HG03280 (cell line): ENCODE measurements around the gene STPG2.
"Not testable (repeated sequence)": the region's sequence is repeated elsewhere in the genome, so short reads cannot be mapped to it uniquely, and the experiment has no call there.

Experiments used
- ATAC-seq: cut with Tn5 transposase; IDR thresholded peaks from one replicate; pipeline ENCODE4 v1.9.1; 2021; ENCODE audit warnings: mild to moderate bottlenecking, moderate library complexity; ENCODE audit not compliant: unreplicated experiment

STPG2 gene

DNA sequence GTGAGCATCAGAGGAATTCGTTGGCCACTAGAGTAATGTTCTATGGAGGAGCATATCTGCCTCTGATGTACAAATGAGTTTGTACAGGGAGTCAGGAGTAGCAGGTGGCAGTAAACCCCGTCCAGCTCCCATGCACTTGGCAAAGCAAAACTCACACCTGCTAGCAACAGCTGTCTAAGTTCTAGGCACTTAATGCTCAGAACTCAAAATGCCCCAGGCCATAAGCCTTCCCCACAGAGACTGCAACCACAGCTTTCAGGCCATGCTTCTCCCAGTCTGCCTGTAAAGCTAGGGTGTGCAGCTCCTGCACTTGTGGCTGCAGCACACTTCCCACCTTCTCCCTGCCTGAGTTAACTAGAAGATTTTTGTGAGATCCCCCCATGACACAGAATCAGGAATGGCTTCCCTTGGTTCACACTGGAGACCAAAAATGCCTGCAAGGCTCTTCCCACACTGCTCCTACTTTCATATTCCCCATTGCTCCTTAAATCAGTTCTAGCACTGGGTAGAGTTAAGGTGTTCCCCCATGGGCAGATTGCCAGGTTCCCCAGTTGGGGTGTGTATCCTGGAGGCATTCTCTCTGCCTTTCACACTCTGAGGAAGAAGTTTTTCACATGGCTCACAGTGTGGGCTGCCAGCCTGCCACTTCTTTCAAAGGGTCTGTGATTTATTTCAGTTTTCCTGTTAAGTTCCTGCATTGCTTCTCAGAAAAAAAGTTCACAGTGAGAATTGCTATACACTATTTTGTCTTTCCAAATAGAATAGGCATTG lies 189.9 kb downstream of the STPG2 start:
- no peak for ATAC-seq

DNA sequence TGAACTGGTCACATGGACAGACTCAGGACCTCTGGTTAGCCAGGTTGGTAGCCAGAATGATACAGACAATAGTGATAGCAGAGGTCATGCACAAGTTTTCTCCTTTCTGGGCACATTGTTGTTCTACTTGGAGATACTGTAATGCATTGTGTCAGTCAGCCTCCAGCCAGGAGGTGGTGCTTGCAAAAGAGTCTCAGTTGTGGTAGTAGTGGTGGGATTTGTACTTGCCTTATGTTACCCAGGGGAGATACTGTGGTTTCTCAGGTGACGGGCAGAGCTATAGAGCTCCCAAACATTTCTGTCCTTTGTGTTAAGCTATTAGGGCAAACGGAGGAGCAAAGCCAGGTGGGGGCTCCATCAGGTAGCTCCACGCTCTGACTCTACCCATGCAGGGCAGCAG lies 190.5 kb downstream of the STPG2 start:
- no peak for ATAC-seq

DNA sequence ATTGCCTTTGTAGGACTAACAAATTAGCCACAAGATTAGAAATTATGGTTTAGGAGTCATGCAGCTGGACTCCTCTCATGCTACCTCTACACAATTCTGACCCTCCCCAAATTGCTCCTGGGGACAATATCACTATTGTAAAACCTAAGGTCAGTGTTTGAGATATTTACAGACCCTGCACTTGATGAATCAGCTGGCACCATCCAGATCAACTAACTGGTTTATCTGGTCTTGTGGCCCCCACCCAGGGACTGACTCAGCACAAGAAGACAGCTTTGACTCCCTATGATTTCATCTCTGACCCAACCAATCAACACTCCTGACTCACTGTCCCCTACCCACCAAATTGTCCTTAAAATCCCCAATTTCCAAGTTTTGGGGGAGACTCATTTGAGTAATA lies 192.4 kb downstream of the STPG2 start:
- ATAC-seq: no peak

DNA sequence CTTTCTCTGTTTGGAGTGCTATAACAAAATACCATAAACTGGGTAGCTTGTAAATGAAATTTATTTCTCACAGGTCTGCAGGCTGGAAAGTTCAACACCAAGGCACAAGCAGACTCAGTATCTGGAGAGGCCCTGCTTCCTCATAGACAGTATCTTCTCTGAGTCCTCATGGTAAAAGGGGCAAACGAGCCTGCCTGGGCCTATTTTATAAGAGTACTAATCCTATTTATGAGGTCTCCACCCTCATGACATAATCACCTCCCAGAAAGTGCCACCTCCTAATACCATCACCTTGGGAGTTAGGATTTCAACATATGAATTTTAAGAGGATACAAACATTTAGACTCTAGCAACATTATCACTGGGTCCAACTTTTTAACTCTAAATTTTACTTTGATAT lies 200.3 kb downstream of the STPG2 start:
- no peak for ATAC-seq

DNA sequence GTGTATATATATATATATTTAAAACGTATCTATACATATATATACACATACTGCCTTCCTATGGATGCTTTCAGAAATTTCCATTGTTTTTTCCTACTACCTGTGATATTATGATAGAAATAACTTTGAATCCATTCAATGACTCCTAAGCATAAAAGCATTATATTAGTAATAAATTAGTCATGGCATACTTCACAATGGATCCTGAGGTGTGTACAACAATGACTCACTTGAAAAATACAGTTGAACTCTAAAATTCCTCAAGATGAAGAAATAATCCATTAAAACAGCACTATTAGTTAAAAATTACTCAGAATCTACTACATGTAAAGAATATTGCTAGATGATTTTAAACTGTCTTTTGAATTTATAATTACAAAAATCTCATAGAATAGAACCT lies 201.1 kb downstream of the STPG2 start:
- ATAC-seq: no peak

DNA sequence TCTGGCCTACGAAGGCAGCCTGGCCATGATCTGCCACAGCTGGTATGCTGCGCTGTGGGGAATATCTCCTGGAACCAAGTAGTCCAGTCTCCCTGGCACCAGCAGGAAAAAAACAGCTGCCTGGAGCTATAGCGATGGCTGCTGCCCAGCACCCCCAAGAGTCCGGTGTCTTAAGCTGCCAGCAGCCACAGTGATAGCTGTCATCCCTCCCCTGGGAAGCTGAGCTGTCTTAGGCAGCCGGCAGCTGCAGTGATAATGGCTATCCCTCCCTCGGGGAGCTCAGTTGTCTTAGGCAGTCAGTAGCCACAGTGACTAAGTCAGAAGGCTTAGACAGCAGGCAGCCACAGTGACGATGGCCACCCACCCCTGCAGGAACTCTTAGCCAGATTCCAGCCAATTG lies 205.1 kb downstream of the STPG2 start:
- ATAC-seq: no peak

DNA sequence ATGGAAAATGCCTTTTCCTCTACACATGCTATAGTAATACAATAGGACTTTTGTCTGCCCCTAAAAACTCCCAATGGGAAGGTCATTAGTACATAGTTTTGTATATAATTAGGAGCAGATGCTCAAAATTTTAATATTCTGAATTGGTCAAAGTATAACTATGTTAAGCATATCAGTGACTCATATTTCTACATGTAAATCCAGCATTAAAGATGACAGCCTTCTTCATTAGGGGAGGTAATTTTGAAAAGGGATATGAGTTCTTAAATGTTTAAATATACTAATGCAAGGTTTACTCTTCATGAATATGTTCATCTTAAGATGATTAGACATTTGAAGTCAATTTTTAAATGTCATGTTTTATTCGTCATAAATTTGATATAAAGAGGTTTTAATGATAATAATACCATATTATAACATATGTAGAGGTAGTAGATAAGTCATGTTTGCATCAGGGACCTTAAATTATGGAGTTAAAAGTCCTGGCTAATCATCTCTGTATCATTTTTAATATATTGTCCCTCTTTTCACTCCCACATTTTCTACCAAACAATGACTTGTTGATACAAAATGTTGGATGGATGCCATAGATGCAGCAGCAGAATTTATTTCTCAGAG lies 218.8 kb downstream of the STPG2 start:
- ATAC-seq: no peak

DNA sequence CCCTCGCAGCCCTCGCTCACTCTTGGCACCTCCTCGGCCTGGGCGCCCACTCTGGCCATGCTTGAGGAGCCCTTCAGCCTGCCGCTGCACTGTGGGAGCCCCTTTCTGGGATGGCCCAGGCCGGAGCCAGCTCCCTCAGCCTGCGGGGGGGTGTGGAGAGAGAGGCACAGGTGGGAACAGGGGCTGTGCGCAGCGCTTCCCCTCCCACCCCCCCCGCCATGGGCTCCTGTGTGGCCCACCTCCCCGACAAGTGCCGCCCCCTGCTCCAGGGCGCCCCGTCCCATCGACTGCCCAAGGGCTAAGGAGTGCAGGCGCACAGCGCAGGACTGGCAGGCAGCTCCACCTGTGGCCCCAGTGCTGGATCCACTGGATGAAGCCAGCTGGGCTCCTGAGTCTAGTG lies 220.2 kb downstream of the STPG2 start:
- no peak for ATAC-seq

DNA sequence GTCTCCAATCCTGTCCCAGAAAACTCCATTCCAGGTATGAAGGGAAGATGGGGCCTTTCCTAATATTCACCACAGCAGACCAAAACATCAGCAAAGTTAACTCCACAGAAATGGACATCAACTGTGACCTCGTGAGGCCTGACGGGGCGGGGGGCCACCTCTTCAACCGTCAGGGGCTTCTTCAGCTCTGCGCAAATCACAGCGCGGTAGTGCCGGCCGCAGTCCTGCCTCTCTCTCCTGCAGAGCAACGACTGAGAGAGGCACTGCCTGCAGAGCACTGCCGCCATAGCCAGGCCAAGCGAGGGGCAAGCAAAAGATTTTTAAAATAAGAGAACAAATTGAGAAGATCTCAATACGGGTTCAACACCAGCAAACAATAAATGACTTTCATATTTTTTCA lies 226.2 kb downstream of the STPG2 start:
- no peak for ATAC-seq

DNA sequence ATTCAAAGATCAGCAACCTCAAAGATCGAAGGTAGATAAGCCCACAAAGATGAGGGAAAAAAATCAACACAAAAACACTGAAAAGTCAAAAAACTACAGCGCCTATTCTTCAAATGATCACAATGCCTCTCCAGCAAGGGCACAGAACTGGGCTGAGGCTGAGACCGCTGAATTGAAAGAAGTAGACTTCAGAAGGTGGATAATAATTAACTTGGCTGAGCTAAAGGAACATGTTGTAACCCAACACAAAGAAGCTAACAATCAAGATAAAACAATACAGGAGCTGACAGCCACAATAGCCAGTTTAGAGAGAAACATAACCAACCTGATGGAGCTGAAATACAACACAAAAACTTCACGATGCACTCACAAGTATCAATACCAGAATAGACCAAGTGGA lies 231.1 kb downstream of the STPG2 start:
- no peak for ATAC-seq

DNA sequence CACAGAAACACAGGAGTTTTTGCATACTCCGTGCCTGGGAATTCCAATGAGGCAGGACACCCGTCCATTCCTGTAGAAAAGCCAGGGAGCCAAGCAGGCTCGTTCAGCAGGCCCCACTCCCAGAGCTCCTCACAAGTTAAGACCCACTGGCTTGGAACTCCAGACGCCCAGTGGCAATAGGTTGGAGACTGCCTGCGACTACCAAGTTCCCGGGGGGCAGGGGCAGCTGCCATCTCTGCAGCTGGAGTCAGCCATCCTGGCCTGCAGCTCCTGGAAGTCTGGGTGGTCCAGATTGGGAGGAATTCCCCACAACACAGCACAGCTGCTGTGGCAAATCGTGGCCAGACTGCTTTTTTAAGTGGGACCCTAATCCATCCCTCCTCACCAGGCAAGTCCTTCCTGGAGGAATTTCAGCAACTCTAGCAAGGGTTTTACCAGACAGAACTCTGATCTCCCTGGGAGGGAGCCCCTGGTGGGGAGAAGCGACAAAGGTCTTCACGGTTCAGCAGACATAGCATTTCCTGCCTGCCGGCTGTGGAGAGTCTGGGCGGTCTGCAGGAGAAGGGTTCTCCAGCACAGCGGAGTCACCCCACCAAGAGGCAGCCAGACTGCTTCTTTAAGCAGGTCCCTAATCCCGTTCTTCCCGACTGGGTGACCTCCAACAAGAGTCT lies 231.9 kb downstream of the STPG2 start:
- ATAC-seq: no peak

DNA sequence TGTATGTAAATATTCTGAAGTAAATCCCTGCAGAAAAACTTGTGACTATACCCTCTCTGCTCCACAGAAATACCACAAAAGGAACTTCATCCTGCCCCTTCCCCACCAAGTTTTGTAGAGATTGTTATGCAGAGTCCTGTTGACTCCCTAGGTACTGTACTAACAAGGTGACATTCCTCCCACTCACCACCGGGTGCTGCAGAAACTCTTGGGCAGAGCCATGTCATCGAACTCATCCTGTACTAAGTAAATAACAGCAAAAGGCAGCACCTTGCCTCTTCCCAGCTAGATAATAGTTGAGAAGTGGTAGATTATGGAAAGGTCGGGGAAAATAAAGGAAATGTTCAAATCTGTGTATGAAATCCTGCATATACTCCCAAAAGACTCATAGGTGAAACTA lies 233.3 kb downstream of the STPG2 start:
- ATAC-seq: peak; percentile 69

DNA sequence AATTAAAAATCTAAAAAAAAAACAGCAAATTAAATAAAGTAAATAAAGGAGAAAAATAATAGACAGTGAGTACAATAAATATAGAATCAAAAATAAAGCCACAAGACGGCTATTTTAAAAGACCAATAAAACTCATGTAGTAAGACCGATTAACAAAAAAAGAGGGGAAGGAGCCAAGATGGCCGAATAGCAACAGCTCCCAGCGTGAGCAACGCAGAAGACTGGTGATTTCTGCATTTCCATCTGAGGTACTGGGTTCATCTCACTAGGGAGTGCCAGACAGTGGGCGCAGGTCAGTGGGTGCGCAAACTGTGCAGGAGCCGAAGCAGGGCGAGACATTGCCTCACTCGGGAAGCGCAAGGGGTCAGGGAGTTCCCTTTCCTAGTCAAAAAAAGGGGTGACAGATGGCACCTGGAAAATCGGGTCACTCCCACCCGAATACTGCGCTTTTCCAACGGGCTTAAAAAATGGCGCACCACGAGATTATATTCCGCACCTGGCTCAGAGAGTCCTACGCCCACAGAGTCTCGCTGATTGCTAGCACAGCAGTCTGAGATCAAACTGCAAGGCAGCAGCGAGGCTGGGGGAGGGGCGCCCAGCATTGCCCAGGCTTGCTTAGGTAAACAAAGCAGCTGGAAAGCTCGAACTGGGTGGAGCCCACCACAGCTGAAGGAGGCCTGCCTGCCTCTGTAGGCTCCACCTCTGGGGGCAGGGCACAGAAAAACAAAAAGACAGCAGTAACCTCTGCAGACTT lies 239.7 kb downstream of the STPG2 start:
- not testable (repeated sequence) for ATAC-seq

DNA sequence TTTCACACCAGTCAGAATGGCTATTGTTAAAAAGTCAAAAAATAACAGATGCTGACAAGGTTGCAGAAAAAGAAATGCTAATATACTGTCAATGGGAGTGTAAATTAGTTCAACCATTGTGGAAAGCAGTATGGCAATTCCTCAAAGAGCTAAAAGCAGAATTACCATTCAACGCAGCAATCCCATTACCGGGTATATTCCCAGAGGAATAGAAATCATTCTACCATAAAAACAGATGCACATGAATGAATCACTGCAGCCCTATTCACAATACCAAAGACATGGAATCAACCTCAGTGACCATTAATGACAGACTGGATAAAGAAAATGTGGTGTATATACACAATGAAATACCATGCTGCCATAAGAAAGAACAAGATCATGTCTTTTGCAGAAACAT lies 243.0 kb downstream of the STPG2 start:
- no peak for ATAC-seq

DNA sequence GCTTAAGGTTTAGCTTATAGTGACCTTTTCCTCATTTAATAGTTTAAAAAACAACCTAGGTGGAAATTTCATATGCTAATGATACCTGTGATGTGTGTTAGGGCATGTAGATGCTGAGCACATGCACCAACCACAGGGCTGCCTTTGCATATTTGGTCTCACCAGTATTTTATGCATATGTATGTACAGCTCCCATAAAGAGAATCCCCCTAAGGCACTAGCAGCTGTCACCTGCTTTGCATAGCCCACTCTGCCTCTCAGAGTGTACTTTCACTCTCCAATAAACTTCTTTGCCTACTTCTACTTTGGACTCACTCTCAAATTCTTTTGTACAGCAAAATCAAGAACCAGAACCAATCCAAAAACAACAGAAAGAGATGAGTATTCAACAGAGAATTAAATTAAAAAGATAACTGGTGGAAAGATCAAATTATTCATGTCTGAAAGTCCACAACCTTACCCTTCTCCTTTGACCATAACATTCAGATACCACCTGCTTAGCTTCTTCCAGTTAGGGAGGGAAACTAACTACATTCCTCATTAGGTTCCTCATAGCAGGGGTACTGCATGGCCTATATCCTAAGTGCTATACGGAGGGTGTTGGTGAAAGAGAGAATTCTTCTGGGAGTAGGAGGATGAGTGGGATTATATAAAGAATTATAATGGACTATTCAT lies 250.5 kb downstream of the STPG2 start:
- no peak for ATAC-seq

DNA sequence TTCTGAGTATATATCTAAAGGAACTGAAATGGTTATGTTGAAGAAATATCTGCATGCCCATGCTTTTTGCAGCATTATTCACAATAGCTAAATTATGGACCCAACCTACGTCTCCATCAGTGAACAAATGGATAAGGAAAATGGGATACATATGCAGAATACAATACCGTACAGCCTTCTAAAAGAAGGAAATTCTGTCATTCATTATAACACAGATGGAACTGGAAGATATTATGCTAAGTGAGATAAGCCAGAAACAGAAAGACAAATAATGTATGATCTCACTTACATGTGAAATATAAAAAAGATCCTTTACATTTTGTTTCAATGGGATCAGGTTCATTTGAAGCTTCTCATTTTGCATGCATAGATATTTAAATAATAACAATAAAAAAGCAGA lies 263.3 kb downstream of the STPG2 start:
- no peak for ATAC-seq

DNA sequence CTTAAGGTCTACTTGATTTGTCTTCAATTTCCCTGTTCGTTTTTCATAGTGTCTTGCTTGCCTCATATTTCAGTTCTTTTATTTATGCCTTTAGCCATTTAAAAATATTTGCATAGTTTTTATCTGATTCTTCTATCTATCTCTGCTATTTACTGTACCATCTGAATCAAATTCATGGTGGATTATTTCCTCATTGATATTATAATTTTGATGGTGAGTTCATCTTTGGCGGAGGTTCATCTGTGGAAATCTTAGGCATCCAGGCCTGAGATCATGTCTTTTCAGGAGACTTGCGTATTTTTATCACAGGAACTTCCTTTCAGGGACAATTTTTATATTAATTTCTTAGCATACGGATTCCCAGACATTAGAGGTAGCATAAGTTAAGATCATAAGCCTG lies 275.2 kb downstream of the STPG2 start:
- no peak for ATAC-seq

DNA sequence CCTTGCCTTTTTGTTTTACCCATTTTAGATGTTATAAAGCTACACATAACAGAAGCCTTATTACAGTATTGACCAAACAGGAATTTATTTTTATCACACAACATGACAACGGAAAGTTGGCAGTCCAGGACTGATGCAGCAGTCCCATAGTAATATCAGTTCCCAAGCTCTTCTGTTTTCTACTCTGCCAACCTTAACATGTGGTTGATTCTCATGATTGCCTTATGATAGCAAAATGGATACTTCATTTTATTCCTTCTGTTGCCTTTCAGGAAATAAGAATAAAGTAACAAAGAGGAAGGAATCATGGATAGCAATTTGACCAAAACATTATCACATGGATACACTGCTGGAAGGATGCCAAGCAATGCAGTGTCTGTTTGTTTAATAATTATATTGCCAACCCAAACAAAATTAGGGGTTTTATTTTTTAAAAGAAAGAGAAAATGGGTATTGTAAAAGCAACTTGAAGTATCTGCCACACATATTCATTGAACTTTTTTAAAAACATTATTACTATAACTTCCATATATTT lies 275.7 kb downstream of the STPG2 start:
- no peak for ATAC-seq

DNA sequence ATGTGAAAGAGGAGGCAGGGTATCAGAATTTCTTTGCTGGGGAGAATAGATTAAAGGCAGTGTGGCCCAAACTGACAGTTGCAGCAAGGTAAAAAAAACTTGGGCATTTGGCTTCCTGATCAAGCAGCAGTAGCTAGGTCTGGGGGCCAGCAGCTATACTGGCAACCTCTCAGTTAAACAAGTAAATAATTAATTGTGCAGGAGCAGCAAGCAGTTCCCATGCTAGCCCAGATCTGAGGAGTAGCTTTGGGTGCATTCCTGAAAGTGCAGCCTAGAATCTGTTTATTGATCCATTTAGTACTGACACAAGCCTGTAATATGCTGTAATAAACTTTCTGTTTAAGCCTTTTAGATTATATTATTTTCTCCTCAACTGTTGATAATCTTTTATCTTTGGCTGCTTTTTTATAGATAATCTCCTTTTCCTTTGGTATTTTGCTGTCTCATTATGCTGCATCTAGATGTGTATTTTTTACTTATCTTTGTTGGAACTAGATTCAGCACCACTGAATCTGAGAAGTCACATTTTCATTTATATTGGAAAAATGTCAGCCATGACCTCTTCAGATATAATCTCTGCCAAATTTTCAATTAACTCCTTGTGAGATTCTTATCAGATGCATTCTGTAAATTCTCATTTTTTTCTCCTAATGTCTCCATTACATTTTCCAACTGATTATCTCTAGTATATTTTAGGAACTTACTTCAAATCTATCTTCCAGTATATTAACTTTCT lies 276.3 kb downstream of the STPG2 start:
- no peak for ATAC-seq

DNA sequence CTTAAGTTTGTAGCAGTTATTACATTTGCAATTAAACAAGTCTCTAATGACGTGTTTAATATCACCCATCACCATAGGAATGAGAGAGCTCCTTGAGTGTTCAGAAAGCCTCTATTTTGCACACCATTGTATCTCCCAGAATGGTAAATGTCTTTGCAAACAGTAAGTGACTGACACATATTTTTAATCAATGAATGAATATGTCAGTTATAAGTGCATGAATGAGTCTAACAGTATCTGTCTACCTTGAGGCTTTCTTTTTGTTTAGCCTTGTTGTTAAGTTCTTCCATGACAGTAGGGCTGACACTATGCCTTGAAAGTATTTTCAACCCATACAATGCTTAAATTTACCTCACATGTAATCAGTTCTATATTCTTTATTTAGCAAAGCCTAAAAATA lies 292.2 kb downstream of the STPG2 start:
- ATAC-seq: no peak
